Progenitor cell of endocrine pancreas (in vitro differentiated cells): ENCODE measurements around the gene CLCA2. TPM values are rescaled to one million over a fixed set of nuclear protein-coding genes. Genes with fewer than 3 reads are reported as not detected.

Source experiments
- DNase-seq: peaks from one replicate; pipeline ENCODE4 v3.0.0; 2021; ENCODE audit warnings: low spot score; ENCODE audit not compliant: unreplicated experiment
- H3K27ac Mint-ChIP-seq: 2 replicates; pipeline ENCODE4 v1.8.0; 2021; ENCODE audit warnings: mild to moderate bottlenecking, moderate library complexity, mixed read lengths
- H3K27me3 Mint-ChIP-seq: 2 replicates; pipeline ENCODE4 v1.8.0; 2021; ENCODE audit warnings: mixed read lengths
- H3K36me3 Mint-ChIP-seq: 2 replicates; pipeline ENCODE4 v1.8.0; 2022; ENCODE audit warnings: mixed read lengths; ENCODE audit not compliant: insufficient read depth
- H3K4me1 Mint-ChIP-seq: 2 replicates; pipeline ENCODE4 v1.8.0; 2021; ENCODE audit warnings: low read depth, mixed read lengths
- H3K4me3 Mint-ChIP-seq: 2 replicates; pipeline ENCODE4 v1.8.0; 2021; ENCODE audit warnings: low read depth, mild to moderate bottlenecking, moderate library complexity, mixed read lengths
- H3K9me3 Mint-ChIP-seq: 2 replicates; pipeline ENCODE4 v1.8.0; 2021; ENCODE audit warnings: low read depth, mixed read lengths
- CTCF ChIP-seq: fragments of 200-600 bp; sonication (generic); IDR thresholded peaks from one replicate; pipeline ENCODE4 v1.5.0; 2021; ENCODE audit warnings: antibody characterized with exemption, mild to moderate bottlenecking; ENCODE audit not compliant: unreplicated experiment
- long read RNA-seq: library from polyadenylated mRNA; unstranded; transcript quantifications from one replicate; pipeline ENCODE4 v2.0.0, GENCODE V29; 2020
- total RNA-seq: library from RNA; stranded (reverse); gene quantifications from 2 replicates; pipeline ENCODE4 v1.2.1, GENCODE V29; 2021

Gene CLCA2
- not detected in 2 replicates for total RNA-seq
- long read RNA-seq = 0 reads

GRCh38 chr1:86423873-86424272 is at the start of gene CLCA2:
TSS of gene CLCA2 (plus strand) at chr1:86424171. CDS start at chr1:86424248, 77 bp downstream.
- Mint-ChIP-seq H3K9me3 (no peaks in the 10 kb centered on the region), H3K27ac (no peak within 1 kb of the TSS), H3K36me3 (no peaks in the 10 kb centered on the region), H3K4me1 (peaks cover 4% of the 10 kb centered on the region), H3K27me3 (no peaks in the 10 kb centered on the region), H3K4me3 (no peak within 1 kb of the TSS)
- TF ChIP-seq CTCF = no peak
- DNase-seq = no peak

DNA sequence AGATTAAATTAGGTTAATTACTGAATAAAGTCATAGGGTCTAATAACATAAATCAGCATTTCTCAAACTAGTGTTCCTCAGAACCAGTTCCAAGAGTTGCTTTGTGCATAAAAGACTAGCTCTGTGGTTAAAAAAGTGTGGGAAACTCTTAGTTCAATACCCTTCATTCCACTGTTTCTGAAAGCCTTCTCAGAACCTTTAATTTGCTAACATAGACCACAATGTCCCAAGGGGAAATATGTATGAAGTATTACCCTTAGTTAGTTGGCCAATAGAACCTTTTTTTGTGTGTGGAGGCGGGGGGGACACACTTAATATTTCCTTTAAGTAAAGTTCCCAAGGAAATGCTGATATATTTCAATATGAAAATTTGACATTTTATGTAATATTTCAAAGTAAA is 48.3 kb upstream of the CLCA2 start:
- no peak for DNase-seq
- Mint-ChIP-seq H3K27me3 (no peaks in the 10 kb centered on the region), H3K36me3 (peaks cover 51% of the 10 kb centered on the region), H3K4me1 (peaks cover 2% of the 10 kb centered on the region), H3K27ac (no peak overlapping the region), H3K9me3 (peaks cover 18% of the 10 kb centered on the region), H3K4me3 (no peak overlapping the region)
- TF ChIP-seq CTCF = no peak

- Mint-ChIP-seq H3K27ac (no peak overlapping the region), H3K4me3 (no peak overlapping the region), H3K4me1 (peaks cover 2% of the 10 kb centered on the region), H3K9me3 (peaks cover 18% of the 10 kb centered on the region), H3K27me3 (no peaks in the 10 kb centered on the region), H3K36me3 (peaks cover 47% of the 10 kb centered on the region)
- DNase-seq = no peak
- no peak for TF ChIP-seq CTCF
Measured at GRCh38 chr1:86377341-86377740, 46.6 kb upstream of the CLCA2 start.

GRCh38 chr1:86378813-86379212 is 45.2 kb upstream of the CLCA2 start:
- no peak overlapping the region for H3K27ac Mint-ChIP-seq
- no peak for DNase-seq
- H3K36me3 Mint-ChIP-seq = peaks cover 39% of the 10 kb centered on the region
- peaks cover 2% of the 10 kb centered on the region for H3K4me1 Mint-ChIP-seq
- no peak for TF ChIP-seq CTCF
- H3K4me3 Mint-ChIP-seq = no peak overlapping the region
- H3K27me3 Mint-ChIP-seq = no peaks in the 10 kb centered on the region
- H3K9me3 Mint-ChIP-seq = peaks cover 18% of the 10 kb centered on the region

DNA sequence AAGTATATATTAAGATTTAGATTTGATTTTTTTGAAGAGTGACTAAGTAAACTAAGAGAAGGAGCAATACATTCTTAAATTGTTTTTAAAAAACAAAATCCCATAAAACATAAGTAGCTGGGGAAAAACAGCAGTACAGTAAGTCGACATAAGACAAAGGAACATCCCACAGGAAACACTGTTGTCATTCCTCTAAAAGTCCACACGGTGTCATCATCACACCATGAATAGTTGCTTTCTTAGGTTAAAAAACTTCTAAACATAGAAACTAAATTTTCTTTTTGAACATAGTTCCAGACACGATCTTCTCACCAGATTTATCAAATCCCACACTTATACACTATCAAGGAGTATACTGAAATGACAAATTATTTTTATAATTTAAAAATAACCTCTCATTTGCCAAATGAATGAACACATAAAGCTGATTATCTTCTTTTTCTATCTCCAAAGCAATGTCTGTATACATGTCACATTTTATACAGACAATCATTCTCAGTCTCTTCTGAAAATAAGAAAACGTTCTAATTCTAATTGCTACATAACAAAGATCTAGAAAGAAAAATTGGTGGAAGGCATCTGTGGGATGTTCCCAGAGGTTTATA is 43.6 kb upstream of the CLCA2 start:
- Mint-ChIP-seq H3K27me3 (no peaks in the 10 kb centered on the region), H3K27ac (no peak overlapping the region), H3K36me3 (peaks cover 29% of the 10 kb centered on the region), H3K9me3 (peaks cover 18% of the 10 kb centered on the region), H3K4me3 (no peak overlapping the region), H3K4me1 (no peaks in the 10 kb centered on the region)
- DNase-seq = no peak
- peak; percentile 80 for TF ChIP-seq CTCF
